ENCODE measurements around the gene CTDP1. TPM values are rescaled to one million over a fixed set of nuclear protein-coding genes. Genes with fewer than 3 reads are reported as not detected.

The CTDP1 gene
- total RNA-seq, 1 experiment from 2014 or later, result 33.7 TPM

DNA sequence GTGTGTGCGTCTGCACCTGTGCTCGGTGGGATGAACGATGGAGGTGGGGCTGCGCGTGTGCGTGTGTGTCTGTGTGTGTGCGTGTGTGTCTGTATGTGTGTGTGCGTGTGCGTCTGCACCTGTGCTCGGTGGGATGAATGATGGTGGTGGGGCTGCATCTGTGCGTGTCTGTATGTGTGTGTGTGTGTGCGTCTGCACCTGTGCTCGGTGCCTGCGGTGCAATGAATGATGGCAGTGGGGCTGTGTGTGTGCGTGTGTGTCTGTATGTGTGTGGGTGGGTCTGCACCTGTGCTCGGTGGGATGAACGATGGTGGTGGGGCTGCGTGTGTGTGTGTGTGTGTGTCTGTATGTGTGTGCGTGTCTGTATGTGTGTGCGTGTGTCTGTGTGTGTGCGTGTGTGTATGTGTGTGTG is 48.5 kb upstream of the CTDP1 start:
- H3K4me1 Mint-ChIP-seq, result no peaks in the 10 kb centered on the region; a peak in 1 of 4 replicates

More for the DNA sequence above, 48.5 kb upstream of the CTDP1 start:
- Histone ChIP-seq H2AK5ac (ENCODE audit: insufficient read length, low read length) (no peak overlapping the region), H3K56ac (ENCODE audit: insufficient read length, low read depth, low read length) (no peak overlapping the region), H3K14ac (ENCODE audit: insufficient read depth, low read length) (no peak overlapping the region; the same call in 1 of the 2 replicates), H3K79me1 (ENCODE audit: insufficient read depth, low read depth, low read length, poor library complexity, severe bottlenecking) (no peaks in the 10 kb centered on the region), H2BK120ac (ENCODE audit: low read depth, low read length, poor library complexity, severe bottlenecking) (no peak overlapping the region), H4K8ac (replicated peaks; ENCODE audit: insufficient read length, low read depth, low read length) (peak overlapping the region; percentile 64), H3K9ac (ENCODE audit: extremely low read depth, insufficient read length, low read length) (no peak overlapping the region), H3T11ph (ENCODE audit: low read length) (no peak overlapping the region), H4K5ac (ENCODE audit: insufficient read length, low read depth, low read length) (peak overlapping the region; percentile 13), H3K18ac (ENCODE audit: insufficient read length, low read depth, low read length) (no peak overlapping the region), H2BK20ac (ENCODE audit: low read depth, low read length, poor library complexity, severe bottlenecking) (no peak overlapping the region), H4K91ac (ENCODE audit: insufficient read length, low read depth, low read length) (no peak overlapping the region), H3K79me2 (ENCODE audit: insufficient read depth, low read length) (no peaks in the 10 kb centered on the region), H3K27ac (ENCODE audit: insufficient read length, low read depth, low read length) (no peak overlapping the region), H3K23ac (ENCODE audit: insufficient read length, low read depth, low read length) (no peak overlapping the region), H4K20me1 (ENCODE audit: control insufficient read depth, insufficient read depth, insufficient read length) (peaks cover 6% of the 10 kb centered on the region), H2BK12ac (ENCODE audit: insufficient read length, low read depth, low read length) (no peak overlapping the region), H3K27me3 (ENCODE audit: insufficient read depth, low read length) (no peaks in the 10 kb centered on the region), H3K9me3 (ENCODE audit: control insufficient read depth, low read depth, low read length) (no peaks in the 10 kb centered on the region), H3K4me2 (ENCODE audit: insufficient read depth, insufficient read length, low read length) (no peak overlapping the region), H2BK5ac (ENCODE audit: insufficient read length, low read length) (no peak overlapping the region), H3K23me2 (ENCODE audit: insufficient read length, low read depth, low read length, poor library complexity, severe bottlenecking) (no peaks in the 10 kb centered on the region), H3K4me1 (ENCODE audit: insufficient read depth, low read length) (no peaks in the 10 kb centered on the region), H2AFZ (ENCODE audit: low read length) (no peak overlapping the region), H3K4ac (ENCODE audit: low read depth, low read length) (no peak overlapping the region), H2BK15ac (ENCODE audit: low read depth, low read length) (no peak overlapping the region)
- H3K27me3 Mint-ChIP-seq (ENCODE audit: low read depth), result peaks cover 3% of the 10 kb centered on the region
- no CpG with 5 or more reads among the region's 21 CpGs for WGBS (ENCODE audit: extremely low coverage, insufficient read length, low lambda C conversion rate)
- peaks cover 11 to 17% of the 10 kb centered on the region in 2 experiments for H3K9me3 Mint-ChIP-seq
- H3K27ac Mint-ChIP-seq, result peak overlapping the region in 1 of 3 experiments; percentile 22; a peak in 1 of 7 replicates
- peaks cover 0 to 9% (median 6%) of the 10 kb centered on the region in 3 experiments; a peak in 4 of 7 replicates for H3K36me3 Mint-ChIP-seq (ENCODE audit: insufficient read depth in 1 of 3, low read depth in 3 of 3)
- no peak overlapping the region; a peak in 1 of 5 replicates for H3K4me3 Mint-ChIP-seq
- TF ChIP-seq, protein P1, sequence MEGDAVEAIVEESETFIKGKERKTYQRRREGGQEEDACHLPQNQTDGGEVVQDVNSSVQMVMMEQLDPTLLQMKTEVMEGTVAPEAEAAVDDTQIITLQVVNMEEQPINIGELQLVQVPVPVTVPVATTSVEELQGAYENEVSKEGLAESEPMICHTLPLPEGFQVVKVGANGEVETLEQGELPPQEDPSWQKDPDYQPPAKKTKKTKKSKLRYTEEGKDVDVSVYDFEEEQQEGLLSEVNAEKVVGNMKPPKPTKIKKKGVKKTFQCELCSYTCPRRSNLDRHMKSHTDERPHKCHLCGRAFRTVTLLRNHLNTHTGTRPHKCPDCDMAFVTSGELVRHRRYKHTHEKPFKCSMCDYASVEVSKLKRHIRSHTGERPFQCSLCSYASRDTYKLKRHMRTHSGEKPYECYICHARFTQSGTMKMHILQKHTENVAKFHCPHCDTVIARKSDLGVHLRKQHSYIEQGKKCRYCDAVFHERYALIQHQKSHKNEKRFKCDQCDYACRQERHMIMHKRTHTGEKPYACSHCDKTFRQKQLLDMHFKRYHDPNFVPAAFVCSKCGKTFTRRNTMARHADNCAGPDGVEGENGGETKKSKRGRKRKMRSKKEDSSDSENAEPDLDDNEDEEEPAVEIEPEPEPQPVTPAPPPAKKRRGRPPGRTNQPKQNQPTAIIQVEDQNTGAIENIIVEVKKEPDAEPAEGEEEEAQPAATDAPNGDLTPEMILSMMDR (conservative IDR thresholded peaks at IDR 0.05), result no peak
- DNase-seq, result no peak

Data from H9 (cell line).